GM18508 (cell line): ENCODE measurements around the gene ERICH4.
"Not testable (repeated sequence)": the region's sequence is repeated elsewhere in the genome, so short reads cannot be mapped to it uniquely, and the experiment has no call there.

ENCODE experiments used
- ATAC-seq: cut with Tn5 transposase; IDR thresholded peaks from one replicate; pipeline ENCODE4 v1.9.1; 2021; ENCODE audit warnings: moderate number of reproducible peaks; ENCODE audit not compliant: insufficient read depth, unreplicated experiment

The ERICH4 gene

DNA sequence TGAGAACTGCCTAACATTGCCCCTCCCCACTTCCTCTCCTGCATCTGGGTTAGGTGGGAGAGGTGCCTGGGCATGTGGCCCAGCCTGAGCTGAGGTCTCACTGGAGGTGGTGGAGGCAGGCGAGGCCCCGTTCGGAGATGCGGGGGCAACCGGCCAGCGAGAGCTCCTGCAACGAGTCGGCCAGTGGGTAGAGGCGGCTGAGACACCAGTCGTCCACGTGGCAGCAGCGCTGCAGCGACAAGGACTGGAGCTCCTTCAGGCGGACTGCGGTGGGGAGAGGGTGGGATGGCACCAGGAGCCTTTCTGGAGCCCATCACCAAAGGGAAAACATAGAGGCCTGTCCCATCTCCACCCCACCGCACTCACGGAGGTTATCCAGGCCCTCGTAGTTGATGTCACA lies 9.8 kb upstream of the ERICH4 start:
- ATAC-seq = no peak

DNA sequence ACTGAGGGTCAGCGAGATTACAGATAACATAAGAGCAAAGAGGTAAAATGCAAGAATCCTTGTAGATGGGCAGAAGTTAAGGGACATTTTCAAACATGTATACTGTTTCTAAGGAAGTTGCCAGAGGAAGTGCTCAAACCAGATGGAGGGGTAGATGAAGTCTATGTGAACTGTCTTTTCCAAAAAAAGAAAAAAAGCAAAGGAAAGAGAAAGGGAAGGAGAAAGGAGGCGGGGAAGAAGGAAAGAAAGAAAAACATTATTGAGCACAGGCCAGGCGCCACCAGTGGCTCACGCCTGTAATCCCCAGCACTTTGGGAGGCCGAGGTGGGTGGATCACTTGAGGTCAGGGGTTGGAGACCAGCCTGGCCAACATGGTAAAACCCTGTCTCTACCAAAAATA lies 8.5 kb upstream of the ERICH4 start:
- no peak for ATAC-seq

DNA sequence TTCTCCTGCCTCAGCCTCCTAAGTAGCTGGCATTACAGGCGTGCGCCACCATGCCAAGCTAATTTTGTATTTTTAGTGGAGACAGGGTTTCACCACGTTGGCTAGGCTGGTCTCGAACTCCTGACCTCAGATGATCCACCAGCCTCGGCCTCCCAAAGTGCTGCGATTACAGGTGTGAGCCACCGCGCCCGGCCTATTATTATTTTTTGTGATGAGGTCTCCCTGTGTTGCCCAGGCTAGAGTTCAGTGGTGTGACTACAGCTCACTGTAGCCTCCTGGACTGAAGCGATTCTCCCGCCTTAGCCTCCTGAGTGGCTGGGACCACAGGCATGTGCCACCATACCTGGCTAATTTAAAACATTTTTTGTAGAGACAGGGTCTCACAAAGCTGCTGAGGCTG lies 7.6 kb upstream of the ERICH4 start:
- not testable (repeated sequence) for ATAC-seq

DNA sequence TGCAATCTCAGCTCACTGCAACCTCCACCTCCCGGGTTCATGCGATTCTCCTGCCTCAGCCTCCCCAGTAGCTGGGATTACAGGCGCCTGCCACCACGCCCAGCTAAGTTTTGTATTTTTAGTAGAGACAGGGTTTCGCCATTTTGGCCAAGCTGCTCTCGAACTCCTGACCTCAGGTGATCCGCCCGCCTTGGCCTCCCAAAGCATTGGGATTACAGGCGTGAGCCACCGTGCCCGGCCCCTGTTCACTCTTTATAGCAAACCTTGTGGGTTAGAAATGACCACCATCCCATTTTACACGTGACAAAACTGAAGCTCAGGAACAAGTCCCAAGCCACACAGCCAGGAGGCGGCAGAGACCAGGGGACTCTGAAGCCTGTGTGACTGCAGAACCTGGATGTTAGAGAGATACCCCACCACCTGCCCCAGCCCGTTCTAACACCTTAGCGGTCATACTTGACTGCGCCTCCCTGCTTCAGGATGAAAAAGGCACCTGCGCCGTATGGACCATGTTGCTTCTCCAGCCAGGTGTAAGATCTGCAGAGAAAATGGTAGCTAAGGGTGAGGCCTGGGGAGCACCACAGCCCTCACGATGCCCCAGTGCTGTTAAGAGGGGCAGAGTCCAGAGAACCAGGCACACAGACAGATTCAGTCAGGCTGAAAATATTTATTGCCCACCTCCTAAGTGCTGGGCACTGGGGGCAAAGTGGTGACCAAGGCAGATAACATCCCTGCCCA lies 6.9 kb upstream of the ERICH4 start:
- no peak for ATAC-seq

GRCh38 chr19:41436674-41436951 lies 6.3 kb upstream of the ERICH4 start:
- ATAC-seq = no peak

GRCh38 chr19:41437944-41438574 lies 4.9 kb upstream of the ERICH4 start:
- no peak for ATAC-seq

GRCh38 chr19:41439441-41440222 lies 3.3 kb upstream of the ERICH4 start, which contains the start of gene DMAC2:
TSS of gene DMAC2 (minus strand) at chr19:41439912. CDS start at chr19:41439899, 13 bp downstream.
- ATAC-seq = peak; percentile 64

- no peak for ATAC-seq
These were observed 1.5 kb upstream of the ERICH4 start for GRCh38 chr19:41441321-41441945.

DNA sequence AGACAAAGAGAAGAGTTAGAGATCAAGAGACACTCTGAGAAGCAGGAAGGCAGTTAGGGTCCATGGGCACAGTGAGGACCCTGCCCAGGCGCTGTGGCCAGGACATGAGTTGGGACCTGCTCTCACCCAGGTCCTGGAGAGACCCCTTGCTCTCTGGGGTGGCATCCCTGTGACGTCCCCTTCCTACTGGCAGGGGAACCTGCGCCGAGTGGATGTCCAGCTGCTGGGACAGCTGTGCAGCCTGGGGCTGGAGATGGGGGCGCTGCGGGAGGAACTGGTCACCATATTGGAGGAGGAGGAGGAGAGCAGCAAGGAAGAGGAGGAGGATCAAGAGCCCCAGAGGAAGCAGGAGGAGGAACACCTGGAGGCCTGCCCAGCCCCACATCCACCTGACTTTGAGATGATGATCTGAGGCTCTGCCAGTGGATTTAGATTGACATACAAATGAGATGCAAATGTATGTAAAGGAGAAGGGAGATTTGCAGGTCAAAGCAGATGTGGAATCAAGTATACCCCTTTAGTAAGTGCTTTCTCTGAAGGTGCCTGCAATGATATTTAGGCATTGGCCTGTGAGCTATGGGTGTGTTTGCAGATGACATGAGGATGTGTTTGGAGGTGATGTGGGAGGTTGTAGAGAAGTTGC lies 978 bp downstream of the ERICH4 start:
- ATAC-seq = no peak

DNA sequence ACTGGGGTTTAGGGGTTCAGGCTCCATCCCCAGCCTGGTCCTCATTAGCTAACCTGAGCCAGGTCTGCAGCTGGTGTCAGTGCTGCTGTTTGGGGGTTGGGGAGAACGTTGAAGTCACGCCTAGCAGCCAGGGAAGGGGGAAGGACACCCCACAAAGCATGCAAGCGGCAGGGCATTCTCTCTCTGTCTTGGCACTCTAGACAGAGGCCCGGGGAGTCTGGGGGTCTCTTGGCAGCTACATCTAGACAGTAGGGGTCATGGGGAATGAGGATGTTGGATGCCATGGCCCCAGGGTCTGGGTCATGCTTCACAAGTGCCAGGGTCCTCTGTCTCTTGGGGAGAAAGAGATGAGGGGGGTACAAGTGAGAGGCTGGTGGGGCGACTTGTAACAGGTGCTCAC lies 2.6 kb downstream of the ERICH4 start:
- no peak for ATAC-seq

- no peak for ATAC-seq
These were observed 4.9 kb downstream of the ERICH4 start for GRCh38 chr19:41447732-41448332.

- no peak for ATAC-seq
These were observed 6.3 kb downstream of the ERICH4 start for GRCh38 chr19:41449079-41449864.

DNA sequence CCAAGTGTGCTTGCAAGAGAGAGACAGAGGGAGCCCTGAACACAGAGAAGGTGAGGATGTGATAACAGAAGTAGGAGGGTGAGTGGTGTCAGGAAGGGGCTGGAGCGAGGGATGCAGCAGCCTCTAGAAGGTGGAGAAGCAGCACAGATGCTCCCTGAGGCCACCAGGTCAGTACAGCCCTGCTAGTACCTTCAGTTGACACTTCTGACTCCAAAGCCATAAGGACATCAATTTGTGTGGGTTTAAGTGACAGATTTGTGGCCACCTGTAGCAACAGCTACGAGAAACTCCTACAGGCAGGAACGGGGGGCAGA lies 6.9 kb downstream of the ERICH4 start:
- no peak for ATAC-seq

DNA sequence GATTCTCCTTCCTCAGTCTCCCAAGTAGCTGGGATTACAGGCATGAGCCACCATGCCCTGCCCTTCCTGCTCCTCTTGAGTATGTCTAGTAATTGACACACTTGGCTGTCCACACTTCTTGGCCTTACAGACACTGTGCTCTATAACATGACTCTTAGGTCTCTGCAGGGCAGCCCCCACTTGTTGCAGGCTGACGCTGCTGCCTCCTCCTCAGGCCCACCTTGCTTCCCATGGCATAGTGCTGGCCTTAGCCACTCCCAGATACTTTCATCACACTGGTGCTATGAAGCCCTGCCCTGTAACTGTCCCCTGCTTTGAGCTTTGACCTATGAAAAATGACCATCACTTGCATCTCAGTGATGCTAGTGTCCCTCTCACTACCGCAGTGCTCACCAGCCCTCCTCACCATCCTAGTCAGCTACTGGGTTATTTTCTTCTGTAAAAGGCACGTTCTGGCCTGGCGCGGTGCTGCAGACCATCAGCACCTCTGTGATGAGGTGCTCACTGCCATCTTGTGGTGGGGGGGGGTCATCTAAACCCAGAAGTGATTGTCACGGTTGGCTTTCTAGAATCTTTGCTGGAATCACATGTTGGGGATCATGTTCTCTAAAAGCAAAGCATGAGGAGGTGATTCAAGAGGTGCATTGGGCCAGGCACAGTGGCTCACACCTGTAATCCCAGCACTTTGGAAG lies 9.8 kb downstream of the ERICH4 start:
- ATAC-seq = no peak

- no peak for ATAC-seq
These were observed 13.0 kb downstream of the ERICH4 start for GRCh38 chr19:41455936-41456335.

DNA sequence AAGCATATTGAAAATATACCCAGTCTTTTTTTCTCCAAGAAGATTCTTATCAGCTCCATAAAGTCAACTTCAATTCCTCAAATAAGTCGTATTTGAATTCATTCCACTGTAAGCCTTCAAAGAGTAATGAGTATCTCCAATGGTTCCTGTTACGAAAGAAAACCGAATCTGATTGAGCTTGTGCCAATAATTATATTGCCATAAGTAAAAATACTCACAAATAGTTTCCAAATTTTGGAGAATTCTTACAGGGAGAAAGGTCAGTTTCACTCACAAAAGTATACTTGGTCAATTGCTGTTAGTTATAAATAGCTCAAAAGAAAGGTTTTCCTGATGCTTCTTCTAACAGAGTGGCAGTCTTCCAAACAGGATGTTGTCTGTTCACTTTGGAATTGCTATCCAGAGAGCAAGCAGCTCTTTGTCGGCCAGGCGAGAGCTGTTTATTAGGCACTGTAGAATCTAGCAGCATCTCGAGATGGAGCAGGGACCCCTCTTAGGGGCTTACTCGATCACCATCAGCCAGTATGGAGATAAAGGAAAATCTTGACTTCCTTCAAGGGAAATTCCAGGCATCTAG lies 13.5 kb downstream of the ERICH4 start:
- no peak for ATAC-seq

GRCh38 chr19:41457241-41457640 lies 14.3 kb downstream of the ERICH4 start:
- ATAC-seq = peak; percentile 72

- no peak for ATAC-seq
These were observed 19.5 kb downstream of the ERICH4 start for GRCh38 chr19:41462497-41462896.
